Subcutaneous adipose tissue (tissue), 4 donors: ENCODE measurements around the gene PCTP. TPM values are rescaled to one million over a fixed set of nuclear protein-coding genes. Genes with fewer than 3 reads are reported as not detected.

Experiments used
- CTCF ChIP-seq: fragments of 450-650 bp; IDR thresholded peaks from one replicate; pipeline ENCODE4 v1.5.1; 2016; ENCODE audit warnings: low read depth, mild to moderate bottlenecking, control low read depth, antibody characterized with exemption, moderate library complexity
- total RNA-seq, 4 donors: library from RNA; depleted of rRNA; stranded (reverse); fragments of >200 nt; gene quantifications; one replicate each; pipeline ENCODE4 v1.1.0, GENCODE V29; 2016

PCTP gene
- total RNA-seq, 4 donors from 2014 or later: 24.9 to 32.3 (median 26.5) TPM

- TF ChIP-seq CTCF: no peak
Observed at GRCh38 chr17:55734128-55734781, 16.6 kb upstream of the PCTP start.

DNA sequence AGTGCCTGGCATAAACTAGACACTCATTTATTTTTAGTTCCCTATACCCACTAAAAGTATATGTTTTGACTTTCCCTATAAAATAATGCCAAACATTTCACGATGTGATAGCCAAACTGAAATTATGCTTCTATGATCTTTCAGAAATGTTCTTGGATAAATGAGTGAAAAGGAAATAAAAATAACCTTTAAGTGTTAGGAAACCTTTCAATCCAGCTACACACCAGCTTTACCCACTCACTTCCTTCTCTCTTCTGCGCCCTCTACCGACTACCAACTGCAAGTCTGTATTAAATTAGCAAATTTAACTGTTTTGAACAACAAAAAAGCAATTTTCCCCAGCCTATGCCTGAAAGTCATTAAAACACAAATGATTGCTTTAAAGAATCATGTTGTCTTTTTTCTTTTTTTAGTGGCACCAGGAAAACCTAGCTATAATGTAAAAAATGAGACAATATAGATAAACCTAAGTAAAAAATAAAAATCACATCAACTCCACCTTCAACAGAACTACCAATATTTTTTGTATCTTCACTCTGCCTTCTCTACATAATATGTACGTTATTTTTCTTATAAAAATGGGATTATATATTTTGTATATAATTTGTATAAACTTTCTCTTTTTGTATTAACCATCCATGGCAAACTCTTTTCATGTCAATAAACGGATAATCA is 15.0 kb upstream of the PCTP start:
- no peak for TF ChIP-seq CTCF

DNA sequence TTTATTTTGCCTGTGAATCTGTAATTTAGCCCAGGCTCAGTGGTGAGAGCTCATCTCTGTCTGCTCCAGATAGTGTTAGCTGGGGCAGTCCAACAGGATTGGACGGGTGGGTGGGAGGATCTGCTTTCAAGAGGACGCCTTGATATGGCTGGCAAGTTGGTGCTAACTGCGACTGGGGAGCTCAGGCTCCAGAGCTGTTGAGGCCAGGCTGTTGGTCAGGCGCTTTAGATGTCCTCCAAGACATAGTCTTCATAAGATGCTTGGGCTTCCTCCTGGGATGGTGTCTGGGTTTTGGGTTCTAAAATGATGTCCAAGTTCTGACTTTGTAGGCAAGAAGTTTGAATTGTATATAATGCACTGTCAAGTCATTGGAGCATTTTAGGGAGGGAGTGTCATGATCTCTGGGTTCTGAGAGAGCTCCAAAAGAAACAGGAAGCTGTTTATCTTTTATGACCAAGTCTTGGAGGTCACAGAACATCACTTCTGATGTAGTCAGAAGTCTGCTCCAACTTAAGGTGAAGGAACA is 12.8 kb upstream of the PCTP start:
- no peak for TF ChIP-seq CTCF

- TF ChIP-seq CTCF: no peak
Observed at GRCh38 chr17:55740511-55741355, 10.1 kb upstream of the PCTP start.

DNA sequence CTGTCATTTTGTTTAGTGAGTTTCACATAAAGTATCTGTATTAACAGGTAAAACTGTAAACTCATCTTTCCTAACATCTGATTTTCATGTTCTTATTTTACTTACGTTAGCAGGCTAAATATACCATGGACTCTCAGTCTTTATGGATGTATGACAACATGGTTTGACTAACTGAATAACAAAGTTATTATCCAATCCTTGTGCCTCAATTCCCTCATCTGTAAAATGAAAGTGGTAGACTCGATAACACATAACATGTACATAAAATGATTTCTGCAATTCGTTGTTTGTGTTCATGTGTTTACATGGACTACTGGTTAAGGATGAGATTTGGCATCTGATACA is 9.5 kb upstream of the PCTP start:
- no peak for TF ChIP-seq CTCF

DNA sequence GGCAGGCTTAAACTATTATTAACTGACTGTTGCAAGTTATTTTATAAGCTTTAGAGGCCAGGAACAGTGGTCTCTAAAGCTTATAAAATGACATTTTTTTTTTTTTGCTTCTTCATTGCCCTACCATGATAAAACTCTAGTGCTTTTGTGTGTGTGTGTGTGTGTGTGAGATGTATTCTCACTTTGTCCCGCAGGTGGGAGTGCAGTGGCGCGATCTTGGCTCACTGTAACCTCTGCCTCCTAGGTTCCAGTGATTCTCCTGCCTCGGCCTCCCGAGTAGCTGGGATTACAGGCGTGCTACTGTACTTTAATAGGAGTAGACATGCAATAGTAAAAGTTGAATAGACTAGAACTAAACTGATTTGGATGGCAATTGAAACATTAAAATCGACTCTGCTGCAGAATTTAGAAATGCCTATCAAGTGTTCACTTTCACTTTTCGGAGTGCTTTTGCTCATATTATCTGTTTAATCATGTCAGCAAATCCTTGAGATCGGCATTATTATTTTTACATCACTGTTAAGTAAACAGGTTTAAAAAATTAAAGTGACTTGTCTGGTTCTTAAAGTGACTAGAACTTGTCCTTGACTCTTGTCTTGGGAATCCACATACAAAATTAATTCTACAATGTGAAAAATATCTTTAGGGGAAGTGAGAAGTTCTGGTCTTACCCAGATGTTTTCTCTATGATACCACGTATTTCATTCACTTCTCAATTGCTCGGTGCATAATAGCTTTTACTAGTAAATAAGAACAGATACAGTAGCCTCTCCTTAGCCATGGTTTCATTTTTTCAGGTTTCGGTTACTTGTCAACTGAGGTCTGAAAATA is 8.4 kb upstream of the PCTP start:
- TF ChIP-seq CTCF: no peak
